Loucy (cell line): ENCODE measurements around the gene ITGB1.

Experiments
- CTCF ChIP-seq: fragments of 200-600 bp; sonication (generic); conservative IDR thresholded peaks from 2 replicates; pipeline ENCODE4 v1.5.1; 2014; ENCODE audit warnings: mild to moderate bottlenecking, antibody characterized with exemption, low read length
- EZH2phosphoT487 ChIP-seq: fragments of 200-600 bp; IDR thresholded peaks from 2 replicates; pipeline ENCODE4 v1.6.1; 2018; ENCODE audit warnings: antibody characterized with exemption, mild to moderate bottlenecking, moderate library complexity, borderline replicate concordance

GRCh38 chr10:32865170-32865569 is 92.9 kb downstream of the ITGB1 start:
- no peak for TF ChIP-seq CTCF
- no peak for TF ChIP-seq EZH2phosphoT487
